Esophagus muscularis mucosa (tissue), 3 donors: ENCODE data around the gene SUPT3H.

Experiments used
- CTCF ChIP-seq, 3 experiments: fragments of 200-600 bp in 2 of 3; fragments of 450-650 bp in 1 of 3; sonication (generic) in 2 of 3; IDR thresholded peaks; one replicate each; pipeline ENCODE4 v1.5.1; 2017 to 2019; ENCODE audit warnings: antibody characterized with exemption in 3 of 3, mild to moderate bottlenecking in 2 of 3, moderate library complexity in 1 of 3
- POLR2A ChIP-seq: fragments of 450-650 bp; IDR thresholded peaks from one replicate; pipeline ENCODE4 v1.6.1; 2017; ENCODE audit warnings: antibody characterized with exemption, moderate library complexity, mild to moderate bottlenecking, low read depth

- TF ChIP-seq CTCF (IDR thresholded peaks at IDR 0.05) (no peak), POLR2A (no peak)
Observed at GRCh38 chr6:45098256-45098655, 279.5 kb downstream of the SUPT3H start.
